Measurements from ENCODE around the gene POLG2. TPM values are rescaled to one million over a fixed set of nuclear protein-coding genes. Genes with fewer than 3 reads are reported as not detected.

POLG2 gene
- total RNA-seq, 6 experiments from 2014 or later: 6.5 to 11.8 (median 7.3) TPM

DNA sequence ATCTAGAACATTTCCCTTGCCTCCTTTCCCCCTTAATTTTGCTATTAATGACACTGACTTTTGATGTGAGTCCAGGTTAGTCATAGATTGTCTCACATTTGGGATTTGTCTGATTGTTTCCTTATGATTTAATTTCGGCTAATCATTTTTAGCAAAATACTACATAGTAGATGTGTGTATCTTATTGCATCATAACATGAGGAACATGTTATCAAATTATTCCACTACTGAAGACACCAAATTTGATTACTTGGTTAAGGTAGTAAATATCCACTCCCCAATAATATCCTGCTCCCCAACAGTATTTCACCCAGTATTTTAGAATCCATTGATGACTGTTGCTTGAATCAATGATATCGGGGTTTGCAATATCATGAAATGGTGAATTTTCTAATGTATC lies 2.7 kb downstream of the POLG2 start:
- Mint-ChIP-seq H3K27me3 (ENCODE audit: insufficient read depth) (peaks cover 27% of the 10 kb centered on the region), H3K4me1 (ENCODE audit: low read depth) (peaks cover 48% of the 10 kb centered on the region), H3K4me3 (no peak overlapping the region), H3K9me3 (peaks cover 14% of the 10 kb centered on the region), H3K36me3 (ENCODE audit: low read depth) (peaks cover 39% of the 10 kb centered on the region), H3K27ac (peak overlapping the region; percentile 5; the same call in 1 of the 2 replicates)
- TF ChIP-seq, protein P1, sequence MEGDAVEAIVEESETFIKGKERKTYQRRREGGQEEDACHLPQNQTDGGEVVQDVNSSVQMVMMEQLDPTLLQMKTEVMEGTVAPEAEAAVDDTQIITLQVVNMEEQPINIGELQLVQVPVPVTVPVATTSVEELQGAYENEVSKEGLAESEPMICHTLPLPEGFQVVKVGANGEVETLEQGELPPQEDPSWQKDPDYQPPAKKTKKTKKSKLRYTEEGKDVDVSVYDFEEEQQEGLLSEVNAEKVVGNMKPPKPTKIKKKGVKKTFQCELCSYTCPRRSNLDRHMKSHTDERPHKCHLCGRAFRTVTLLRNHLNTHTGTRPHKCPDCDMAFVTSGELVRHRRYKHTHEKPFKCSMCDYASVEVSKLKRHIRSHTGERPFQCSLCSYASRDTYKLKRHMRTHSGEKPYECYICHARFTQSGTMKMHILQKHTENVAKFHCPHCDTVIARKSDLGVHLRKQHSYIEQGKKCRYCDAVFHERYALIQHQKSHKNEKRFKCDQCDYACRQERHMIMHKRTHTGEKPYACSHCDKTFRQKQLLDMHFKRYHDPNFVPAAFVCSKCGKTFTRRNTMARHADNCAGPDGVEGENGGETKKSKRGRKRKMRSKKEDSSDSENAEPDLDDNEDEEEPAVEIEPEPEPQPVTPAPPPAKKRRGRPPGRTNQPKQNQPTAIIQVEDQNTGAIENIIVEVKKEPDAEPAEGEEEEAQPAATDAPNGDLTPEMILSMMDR (IDR thresholded peaks at IDR 0.05): no peak
- DNase-seq: no peak

DNA sequence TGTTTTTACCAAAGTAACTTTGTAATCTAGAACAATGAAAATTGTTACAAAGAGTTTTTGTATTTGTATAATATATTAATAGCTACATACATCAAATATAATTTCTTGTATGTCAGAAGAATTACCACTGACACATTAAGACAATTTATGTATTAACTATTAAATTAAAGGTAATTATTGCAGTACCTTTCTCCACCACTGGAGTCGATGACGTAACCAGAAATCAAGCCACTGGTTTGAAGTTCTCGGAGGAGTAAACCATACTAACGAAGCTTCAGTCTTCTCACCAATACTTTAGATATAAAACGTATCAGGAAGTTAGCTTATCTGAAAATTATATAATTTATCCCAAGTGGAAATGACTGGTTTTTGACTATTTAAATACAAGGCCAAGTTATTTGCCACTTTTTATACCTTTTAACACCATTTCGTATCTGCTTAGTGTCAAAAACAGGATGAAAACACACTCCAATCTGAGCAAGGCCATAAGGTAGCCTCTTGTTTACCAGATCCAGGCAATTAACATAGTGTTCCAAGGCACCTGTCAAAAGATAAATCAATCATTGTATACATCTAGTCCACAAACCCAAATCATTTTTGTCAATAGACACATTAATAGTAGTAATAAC lies 4.3 kb downstream of the POLG2 start:
- Mint-ChIP-seq H3K4me1 (ENCODE audit: low read depth) (peaks cover 33% of the 10 kb centered on the region), H3K27ac (no peak overlapping the region), H3K36me3 (ENCODE audit: low read depth) (peaks cover 31% of the 10 kb centered on the region), H3K9me3 (peaks cover 14% of the 10 kb centered on the region), H3K27me3 (ENCODE audit: insufficient read depth) (peaks cover 20% of the 10 kb centered on the region), H3K4me3 (no peak overlapping the region)
- DNase-seq: no peak
- TF ChIP-seq, protein P1 (IDR thresholded peaks at IDR 0.05): peak; percentile 79

DNA sequence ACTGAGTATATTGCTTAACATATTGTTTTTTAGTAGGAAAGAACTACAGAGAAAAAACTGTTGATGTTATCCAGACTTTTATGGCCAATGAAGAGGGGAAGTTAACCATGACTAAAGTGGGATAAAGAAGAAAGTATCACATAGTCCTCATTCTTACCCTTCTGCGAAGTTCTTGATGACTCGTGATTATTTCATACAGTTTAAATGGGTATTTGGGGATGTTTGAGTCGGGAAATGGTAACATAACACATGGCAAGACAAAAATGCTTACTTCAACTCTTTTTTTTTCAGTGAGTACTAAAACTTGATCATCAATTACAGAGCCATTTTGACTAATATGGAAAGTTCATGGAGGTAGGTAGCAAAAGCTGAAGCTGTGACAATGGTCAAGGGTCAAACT lies 4.9 kb downstream of the POLG2 start:
- H3K27ac Mint-ChIP-seq: no peak overlapping the region; the same call in 1 of the 2 replicates
- no peak overlapping the region for H3K4me3 Mint-ChIP-seq
- peaks cover 10% of the 10 kb centered on the region for H3K9me3 Mint-ChIP-seq
- no peak for DNase-seq
- H3K36me3 Mint-ChIP-seq (ENCODE audit: low read depth): peaks cover 31% of the 10 kb centered on the region; the same call in 1 of the 2 replicates
- TF ChIP-seq, protein P1 (IDR thresholded peaks at IDR 0.05): no peak
- H3K4me1 Mint-ChIP-seq (ENCODE audit: low read depth): peaks cover 27% of the 10 kb centered on the region
- H3K27me3 Mint-ChIP-seq (ENCODE audit: insufficient read depth): peaks cover 15% of the 10 kb centered on the region

DNA sequence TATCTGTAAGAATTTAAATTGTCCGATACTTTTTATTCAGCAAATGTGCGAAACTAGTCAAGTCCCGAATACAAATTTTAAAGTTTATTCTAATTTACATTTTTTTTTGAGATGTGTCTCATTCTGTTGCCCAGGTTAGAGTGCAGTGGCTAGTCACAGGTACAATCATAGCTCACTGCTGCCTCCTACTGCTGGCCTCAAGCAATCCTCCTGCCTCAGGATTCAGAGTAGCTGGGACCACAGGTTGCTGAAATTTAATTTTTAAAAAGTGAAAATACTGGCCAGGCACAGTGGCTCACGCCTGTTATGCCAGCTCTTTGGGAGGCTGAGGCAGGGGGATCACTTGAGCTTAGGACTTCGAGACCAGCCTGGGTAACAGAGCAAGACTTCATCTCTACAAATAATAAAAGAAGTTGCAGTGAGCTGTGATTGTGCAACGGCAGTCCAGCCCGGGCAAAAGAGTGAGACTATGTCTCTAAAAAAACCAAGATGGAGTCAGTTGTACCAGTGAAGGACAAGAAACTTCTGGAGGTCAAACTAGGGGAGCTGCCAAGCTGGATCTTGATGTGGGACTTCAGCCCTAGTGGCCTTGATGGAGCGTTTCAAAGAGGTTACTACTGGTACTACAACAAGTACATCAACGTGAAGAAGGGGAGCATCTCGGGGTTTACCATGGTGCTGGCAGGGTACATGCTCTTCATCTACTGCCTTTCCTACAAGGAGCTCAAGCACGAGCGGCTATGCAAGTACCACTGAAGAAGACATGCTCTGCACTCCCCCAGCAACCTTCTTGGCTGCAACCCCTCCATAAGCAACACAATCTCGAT lies 5.6 kb downstream of the POLG2 start:
- H3K36me3 Mint-ChIP-seq (ENCODE audit: low read depth): peaks cover 24% of the 10 kb centered on the region; the same call in 1 of the 2 replicates
- H3K27me3 Mint-ChIP-seq (ENCODE audit: insufficient read depth): peaks cover 8% of the 10 kb centered on the region
- H3K4me3 Mint-ChIP-seq: no peak overlapping the region
- TF ChIP-seq, protein P1 (IDR thresholded peaks at IDR 0.05): peak; percentile 84
- no peak overlapping the region; the same call in 1 of the 2 replicates for H3K27ac Mint-ChIP-seq
- DNase-seq: no peak
- peaks cover 5% of the 10 kb centered on the region; the same call in 1 of the 2 replicates for H3K9me3 Mint-ChIP-seq
- H3K4me1 Mint-ChIP-seq (ENCODE audit: low read depth): peaks cover 20% of the 10 kb centered on the region

DNA sequence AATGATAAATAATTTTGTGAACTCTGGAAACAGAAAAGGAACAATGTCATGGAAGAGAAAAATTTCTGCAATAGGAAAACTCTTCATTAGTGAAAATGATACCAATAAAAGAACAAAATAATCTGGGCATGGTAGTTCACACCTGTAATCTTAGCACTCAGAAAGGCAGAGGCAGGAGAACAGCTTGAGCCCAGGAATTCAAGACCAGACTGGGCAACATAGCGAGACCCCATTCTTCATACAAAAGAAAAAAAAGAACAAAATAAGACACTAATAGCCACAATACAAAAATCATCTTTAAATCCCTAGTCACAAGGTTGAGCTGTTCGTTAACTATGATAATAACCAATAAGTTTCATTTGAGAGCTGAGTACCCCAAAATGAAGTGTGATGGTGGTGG lies 8.6 kb downstream of the POLG2 start:
- Mint-ChIP-seq H3K4me1 (ENCODE audit: low read depth) (peaks cover 7% of the 10 kb centered on the region; the same call in 1 of the 2 replicates), H3K4me3 (no peak overlapping the region), H3K36me3 (ENCODE audit: low read depth) (peaks cover 22% of the 10 kb centered on the region; the same call in 1 of the 2 replicates), H3K9me3 (no peaks in the 10 kb centered on the region), H3K27me3 (ENCODE audit: insufficient read depth) (no peaks in the 10 kb centered on the region; the same call in 1 of the 2 replicates), H3K27ac (no peak overlapping the region)
- DNase-seq: no peak
- TF ChIP-seq, protein P1 (IDR thresholded peaks at IDR 0.05): no peak
